ENCODE data around the gene DYNC1H1.
A peak's percentile ranks its signal among the peaks of the same experiment; 100 is the strongest.

DYNC1H1 gene

DNA sequence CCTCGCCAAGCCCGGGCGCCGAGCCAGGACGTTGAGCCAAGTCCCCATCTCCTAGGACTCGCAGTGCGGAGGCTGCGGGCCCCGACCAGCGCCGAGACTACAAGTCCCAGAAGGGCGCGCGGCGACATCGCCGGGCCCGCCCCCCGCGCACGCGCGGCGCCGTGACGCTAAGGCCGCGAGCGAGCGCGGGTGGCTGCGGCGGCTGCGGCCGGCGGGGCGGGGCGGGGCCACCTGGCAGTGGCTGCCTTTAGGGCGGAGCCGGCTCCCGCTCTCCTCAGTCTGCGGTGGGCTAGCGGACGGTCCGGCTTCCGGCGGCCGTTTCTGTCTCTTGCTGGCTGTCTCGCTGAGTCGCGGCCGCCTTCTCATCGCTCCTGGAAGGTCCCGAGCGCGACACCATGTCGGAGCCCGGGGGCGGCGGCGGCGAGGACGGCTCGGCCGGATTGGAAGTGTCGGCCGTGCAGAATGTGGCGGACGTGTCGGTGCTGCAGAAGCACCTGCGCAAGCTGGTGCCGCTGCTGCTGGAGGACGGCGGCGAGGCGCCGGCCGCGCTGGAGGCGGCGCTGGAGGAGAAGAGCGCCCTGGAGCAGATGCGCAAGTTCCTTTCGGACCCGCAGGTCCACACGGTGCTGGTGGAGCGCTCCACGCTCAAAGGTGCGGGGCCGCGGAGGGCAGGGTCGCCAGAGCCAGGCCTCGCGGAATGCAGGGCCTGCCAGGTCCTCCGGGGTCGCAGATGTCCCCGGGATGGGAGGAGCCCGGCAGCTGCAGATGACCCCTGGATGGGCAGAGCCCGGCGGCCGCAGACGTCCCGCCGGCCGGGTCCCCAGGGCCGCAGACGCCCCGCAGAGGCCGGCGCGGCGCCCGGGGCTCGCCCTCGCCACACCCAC is at the start of gene DYNC1H1:
Gene DYNC1H1 (plus strand): TSS at position 277 of the 884 bp plus-strand sequence. CDS start 119 bp downstream, at position 396.
- DNase-seq = peak; percentile 85 to 99 (median 94)
- intact Hi-C loops (cut with DNase I) = loop anchor here (1.0 to 10.0 kb wide), 3 partner anchors 16 to 350 kb away; partner anchors contain the start of genes PPP2R5C and ZNF839

DNA sequence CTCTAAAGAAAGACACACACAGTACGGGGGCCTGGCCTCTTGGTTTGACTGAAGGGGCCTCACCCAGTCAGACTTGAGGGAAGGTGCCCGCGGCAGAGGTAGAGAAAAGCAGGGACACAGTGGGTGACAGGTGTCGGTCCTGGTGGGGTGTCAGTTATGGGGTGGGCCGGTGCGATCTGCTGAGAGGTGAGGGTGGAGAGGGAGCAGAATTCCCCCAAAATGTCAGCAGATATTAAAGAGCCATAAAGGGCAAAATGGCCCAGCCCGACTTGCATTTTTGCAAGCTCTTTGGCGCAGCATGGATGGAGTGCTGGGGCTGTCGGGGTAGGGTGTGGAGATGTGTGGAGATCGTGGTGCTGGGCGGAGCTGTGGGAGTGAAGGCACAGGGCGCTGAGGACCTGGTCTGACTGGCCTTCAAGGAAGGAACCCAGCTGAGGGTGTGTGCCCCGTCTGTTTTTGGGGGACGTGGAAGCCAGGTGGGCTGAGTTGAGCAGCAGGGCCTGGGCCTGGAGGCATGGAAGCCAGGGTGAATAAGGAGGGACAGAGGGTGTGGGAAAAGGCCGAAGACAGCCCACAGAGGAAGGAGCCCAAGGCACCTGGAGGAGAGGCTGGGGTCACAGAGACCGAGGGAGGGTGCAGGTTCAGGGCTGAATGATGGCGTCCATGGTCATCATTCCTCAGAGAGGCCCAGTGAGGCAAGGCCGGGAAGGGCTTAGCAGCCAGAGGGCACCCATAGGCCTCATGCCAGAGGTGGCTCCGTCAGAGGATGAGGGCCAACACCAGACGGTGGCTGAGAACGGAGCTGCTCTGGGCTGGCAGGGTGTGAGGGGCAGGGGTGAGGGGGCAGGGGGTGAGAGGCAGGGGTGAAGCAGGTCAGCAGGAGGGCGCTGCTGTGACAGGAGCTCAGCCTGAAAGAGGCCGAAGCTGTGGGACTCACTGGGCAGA is 48.2 kb upstream of the DYNC1H1 start:
- intact Hi-C loops (cut with DNase I) = no loop called here
- DNase-seq = peak in 1 of 10 donors; percentile 79

DNA sequence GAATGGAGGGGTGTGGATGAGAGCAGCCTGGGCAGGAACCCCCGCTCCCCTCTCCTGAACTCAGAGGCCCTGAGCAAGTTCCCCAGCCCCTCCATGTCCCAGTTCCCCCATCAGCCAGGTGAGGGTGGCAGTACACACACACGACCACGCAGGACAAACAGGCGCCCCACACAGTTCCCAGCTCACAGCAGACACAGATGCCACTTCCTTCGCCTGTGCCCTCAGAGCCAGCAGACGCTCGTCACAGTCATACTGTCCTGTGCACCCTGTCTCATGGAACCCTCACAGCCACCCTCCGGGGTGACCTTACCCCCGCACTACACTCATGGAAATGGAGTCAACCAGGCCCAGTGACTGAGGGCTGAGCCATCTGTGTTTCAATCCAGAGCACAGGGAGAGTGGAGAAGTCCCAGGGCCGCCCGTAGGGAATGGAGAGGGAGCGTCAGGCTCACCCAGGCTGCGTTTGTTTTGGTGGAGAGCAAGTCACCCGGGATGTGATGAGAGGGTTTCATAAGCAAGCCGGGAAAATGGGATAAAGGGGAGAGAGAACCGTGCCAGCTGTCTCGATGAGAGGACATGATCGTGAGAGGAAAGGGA is 47.5 kb upstream of the DYNC1H1 start:
- intact Hi-C loops (cut with DNase I) = no loop called here
- DNase-seq = peak in 1 of 10 donors; percentile 84

DNA sequence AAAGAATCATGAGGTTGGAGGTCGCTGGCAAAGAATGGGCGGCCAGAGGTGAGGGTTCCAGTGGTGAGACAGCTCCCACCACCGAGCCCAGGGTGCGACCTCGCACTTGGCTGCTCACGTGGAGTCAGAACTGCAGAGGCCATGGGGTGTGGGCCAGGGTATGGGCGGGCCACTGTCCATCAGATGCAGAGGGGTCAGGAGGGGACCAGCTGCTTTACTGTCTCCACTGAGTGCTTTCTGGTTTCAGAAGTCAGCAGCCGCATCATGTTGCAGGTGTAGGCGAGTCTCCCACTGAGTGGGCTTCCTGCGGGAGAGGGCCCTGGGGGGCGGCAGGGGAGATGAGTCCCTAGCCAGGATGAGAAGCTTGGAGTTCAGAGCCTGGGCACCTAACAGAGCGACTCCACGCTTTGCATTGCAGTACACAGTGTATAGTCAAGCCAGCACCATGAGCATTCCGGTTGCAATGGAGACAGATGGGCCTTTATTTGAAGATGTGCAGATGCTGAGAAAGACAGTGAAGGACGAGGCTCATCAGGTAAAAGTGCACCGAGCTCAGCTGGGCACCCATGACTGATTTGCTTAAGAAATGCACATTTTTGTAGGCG is 46.9 kb upstream of the DYNC1H1 start:
- DNase-seq = peak in 1 of 10 donors; percentile 49
- intact Hi-C loops (cut with DNase I) = no loop called here

DNA sequence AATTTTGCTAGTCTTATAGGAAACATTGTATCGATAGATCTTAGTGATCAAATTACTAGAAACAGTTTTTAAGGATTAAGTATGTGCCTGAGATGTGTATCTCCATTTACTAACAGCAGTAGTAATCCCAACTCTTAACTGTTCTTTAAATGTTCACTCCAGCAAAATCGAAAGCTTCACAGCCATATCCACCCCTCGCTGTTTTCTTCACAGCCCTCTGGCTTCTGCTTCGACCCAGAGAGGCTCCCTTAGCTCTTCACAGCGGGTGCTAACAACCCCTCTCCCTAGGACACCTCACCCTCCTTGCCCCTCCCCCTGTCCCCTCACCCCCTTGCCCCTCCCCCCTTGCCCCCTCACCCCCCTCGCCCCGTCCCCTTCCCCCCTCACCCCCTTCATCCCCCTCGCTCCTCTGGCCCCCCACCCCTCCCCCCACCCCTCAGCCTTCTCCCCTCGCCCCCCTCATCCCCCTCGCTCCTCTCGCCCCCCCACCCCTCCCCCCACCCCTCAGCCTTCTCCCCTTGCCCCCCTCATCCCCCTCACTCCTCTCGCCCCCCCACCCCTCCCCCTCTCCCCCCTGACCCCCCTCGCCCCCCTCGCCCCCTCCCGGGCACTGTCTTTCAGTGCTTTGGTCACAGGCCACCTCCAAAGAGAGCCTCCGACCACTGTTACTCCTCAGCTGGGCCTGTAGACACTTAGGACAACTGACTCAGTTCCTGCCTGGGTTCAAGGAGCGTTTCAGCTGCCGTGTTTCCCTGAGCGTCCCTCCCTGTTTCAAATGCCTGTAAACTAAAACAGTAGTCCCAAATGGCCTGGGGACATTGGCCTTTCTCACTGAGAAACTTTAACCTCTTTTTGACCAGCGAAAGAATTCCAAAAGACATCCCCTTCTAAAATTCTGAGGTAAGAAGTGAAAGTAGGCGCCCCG is 46.0 kb upstream of the DYNC1H1 start:
- intact Hi-C loops (cut with DNase I) = no loop called here
- peak in 1 of 10 donors; percentile 18 for DNase-seq

DNA sequence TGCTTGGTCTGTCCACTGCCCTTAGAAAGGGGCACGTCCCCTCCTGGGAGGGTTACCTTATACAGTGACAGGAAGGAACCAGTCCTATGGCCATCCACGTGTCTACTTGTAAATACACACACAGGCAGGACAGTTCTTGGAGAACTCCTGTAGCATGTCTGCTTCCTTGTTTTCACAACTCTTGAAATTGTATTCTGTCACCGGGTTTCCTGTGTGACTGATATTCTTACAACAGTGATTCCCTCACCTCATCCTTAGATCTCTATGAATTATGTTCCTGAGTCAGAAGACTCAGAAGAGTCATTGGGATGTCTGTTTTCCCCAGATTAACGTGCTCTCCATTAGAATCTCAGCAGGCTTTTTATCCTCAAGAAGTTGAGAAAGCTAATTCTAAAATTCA is 44.1 kb upstream of the DYNC1H1 start:
- DNase-seq = peak in 2 of 10 donors; percentile 6 to 13
- intact Hi-C loops (cut with DNase I) = no loop called here

DNA sequence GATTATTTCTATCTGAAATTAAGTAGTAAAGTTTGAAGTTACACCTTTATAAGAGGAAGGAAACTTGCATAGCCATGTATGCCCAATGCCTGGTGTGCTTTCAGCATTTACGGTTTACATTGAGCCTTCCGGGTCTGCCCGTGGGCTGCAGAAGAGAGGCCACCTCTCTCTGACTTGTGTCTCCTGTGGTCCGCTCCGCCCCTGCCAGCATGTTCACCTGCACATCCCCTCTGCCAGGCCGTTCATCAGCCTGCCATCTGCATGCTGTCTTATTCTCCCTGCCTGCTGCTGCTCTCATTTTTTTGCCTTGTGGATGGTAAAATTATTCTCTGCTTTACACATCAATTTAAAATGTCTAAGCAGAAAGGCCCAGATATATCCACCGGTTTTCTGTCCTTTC is 41.5 kb upstream of the DYNC1H1 start:
- intact Hi-C loops (cut with DNase I) = no loop called here
- peak in 2 of 10 donors; percentile 67 to 77 for DNase-seq

DNA sequence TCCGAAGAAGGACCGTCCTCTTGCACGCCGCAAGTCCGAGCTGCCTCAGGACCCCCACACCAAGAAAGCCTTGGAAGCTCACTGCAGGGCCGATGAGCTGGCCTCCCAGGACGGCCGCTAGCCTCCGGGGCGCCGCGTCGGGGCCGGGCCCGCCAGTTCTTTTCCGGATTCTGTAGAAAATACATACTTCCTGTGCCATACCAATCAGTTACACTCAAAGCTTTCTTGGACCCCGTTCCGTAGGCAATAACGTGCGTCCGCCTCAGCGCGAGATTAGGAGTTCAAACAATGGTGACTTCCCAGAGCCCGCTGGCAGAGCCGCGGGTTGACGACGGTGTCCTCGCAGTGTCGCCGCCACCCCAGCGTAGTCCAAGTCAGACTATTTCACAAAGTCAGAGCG is 39.2 kb upstream of the DYNC1H1 start:
- intact Hi-C loops (cut with DNase I) = no loop called here
- peak in 2 of 10 donors; percentile 65 to 73 for DNase-seq

DNA sequence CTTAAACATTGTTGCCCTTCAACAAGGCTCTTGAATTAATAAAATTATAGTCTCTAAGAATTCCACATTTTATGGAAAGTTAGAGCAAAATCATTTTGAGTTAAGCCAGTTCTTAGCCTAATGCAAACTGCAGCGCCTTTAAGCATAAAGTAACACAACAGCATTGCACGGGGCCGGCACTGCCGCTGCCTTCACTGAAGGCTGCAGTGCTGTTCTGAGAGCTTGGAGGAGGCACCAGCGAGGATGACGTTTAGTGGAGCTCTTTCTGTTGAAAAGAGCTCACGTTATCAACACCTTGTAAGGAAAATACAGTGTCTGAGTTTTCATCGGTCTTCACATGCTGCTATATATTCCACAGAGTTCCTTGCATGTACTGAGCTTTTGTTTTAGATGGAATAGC is 38.3 kb upstream of the DYNC1H1 start:
- intact Hi-C loops (cut with DNase I) = no loop called here
- peak in 4 of 10 donors; percentile 45 to 85 (median 72) for DNase-seq

DNA sequence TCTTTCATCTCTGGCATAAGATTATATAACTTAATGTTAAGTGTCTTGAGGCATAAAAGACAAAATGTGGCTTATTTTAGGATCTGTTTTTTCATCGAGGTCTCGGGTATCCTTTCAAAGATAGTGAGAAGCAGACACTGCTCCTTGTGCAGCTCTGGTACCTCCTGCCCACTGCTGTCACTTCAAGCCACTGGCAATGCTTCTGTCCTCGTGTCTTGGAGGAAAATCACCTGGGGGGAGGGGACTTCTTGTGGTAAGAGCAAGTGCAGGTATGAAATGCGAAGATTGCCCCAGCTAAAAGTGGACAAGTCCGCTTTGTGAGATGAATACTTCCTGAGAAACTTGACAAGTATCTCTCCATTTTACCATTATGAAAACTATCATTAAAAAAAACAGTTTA is 37.8 kb upstream of the DYNC1H1 start:
- DNase-seq = peak in 2 of 10 donors; percentile 12 to 34
- intact Hi-C loops (cut with DNase I) = no loop called here

DNA sequence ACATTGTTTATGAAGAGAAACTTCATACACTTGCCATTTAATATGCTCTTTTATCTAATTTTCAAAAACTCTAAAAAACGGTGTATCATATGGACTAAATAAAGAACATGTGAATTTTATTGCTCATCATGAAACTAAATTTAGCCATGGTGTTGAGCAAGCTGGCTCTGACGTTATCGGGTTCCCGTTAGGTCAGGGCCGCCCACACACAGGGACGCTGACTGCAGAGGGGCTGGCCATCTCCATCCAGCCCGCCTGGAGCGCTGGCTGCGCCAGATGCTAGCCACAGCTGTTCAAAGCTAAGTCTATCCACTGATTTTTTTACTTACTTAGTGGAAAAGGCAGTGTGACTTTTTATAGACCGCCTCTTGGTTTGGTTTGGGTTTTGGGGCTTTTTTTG is 36.5 kb upstream of the DYNC1H1 start:
- intact Hi-C loops (cut with DNase I) = no loop called here
- DNase-seq = peak in 8 of 10 donors; percentile 37 to 95 (median 60)

DNA sequence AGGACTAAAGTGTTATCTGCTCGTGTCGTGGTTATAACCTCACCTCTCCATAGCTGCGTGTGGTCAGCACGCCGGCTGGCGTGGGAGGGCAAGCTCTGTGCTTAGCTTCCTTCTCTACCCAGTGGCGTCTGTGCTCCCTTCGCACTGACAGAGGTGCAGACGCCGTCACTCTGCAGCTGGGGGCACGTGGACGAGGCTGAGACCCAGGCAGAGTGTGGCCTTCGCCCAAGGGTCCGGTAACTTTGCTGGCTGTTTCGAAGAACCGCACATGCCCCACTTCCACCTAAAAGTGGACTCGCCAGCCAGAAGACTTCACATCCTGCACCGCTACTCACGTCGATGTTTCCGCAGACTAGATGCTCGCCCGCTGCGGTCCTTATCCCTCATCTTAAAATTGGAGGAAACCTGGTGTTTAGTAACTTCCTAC is 35.9 kb upstream of the DYNC1H1 start:
- intact Hi-C loops (cut with DNase I) = no loop called here
- peak in 2 of 10 donors; percentile 75 to 81 for DNase-seq

DNA sequence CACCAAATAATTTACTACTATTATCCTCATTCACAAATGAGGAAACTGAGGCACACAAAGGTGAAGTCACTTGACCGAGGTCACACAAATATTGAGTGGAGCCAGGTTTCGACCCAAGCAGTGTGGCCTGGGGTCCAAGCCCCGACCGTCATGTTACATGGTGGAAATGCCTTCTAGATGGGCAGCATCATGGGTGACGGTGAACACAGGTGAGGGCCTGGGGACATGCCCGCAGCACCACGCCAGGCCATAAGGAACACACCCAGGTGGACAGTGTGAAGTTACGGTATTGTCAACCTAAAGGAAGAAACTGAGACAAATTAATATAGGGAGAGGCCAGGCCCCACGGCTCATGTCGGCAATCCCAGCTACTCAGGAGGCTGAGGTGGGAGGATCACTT is 35.3 kb upstream of the DYNC1H1 start:
- DNase-seq = peak in 2 of 10 donors; percentile 26 to 47
- intact Hi-C loops (cut with DNase I) = no loop called here

DNA sequence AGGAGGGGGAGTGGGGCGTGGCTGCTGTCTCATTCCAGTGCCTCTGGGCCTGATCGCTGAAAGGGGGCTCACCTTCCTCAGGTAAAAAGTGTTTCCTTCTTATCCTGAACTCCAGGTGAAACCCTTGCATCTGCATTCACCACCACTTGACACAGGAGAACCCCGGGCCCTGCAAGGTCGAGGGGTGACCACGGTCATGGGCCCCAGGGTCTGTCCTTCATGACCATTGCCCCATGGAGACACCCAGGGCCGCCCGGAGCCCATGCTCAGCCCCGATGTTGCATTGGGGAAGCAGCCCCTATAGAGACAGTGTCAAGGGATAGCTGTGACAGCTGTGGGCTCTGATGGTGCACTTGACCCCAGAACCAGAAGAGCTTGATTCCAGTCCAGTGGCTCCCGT is 34.4 kb upstream of the DYNC1H1 start:
- DNase-seq = peak in 2 of 10 donors; percentile 62 to 64
- intact Hi-C loops (cut with DNase I) = no loop called here

DNA sequence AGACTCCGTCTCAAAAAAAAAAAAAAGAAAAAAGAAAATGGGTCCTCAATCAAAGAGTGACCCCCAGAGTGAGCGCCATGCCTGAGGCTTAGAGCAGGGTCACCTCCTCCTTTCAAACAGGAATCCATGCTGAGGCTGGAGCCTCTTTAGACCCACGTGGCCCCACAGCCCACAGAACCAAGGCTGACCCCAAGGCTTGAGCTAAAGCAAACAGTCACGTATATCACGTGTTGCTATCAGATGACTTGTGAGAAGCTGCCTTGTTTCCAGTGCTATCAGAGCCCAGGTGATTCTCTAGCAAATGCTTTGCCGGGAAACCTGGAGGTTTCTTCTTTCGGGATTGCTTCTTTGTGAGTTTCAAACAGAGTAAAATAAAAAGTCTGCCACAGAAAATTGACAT is 31.7 kb upstream of the DYNC1H1 start:
- peak in 2 of 10 donors; percentile 27 to 31 for DNase-seq
- intact Hi-C loops (cut with DNase I) = no loop called here

DNA sequence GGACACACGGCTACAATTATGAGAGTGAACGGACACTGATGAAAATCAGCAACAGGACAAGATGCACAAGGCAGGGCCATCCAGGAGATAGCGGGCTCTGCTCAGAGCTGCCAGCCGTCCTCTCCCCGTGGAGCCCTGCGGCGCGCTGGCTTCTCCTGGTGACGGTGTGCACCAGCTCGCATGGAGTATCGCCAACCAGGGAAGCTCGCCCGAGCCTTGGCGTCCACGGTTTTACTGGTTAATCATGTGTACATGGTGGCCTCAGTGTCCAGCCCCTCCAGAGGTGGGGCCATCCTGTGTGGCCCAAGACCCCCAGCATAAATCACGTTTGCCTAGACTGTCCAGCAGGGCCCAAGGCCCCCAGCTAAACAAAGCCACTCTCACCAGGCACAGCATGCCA is 31.2 kb upstream of the DYNC1H1 start:
- intact Hi-C loops (cut with DNase I) = no loop called here

DNA sequence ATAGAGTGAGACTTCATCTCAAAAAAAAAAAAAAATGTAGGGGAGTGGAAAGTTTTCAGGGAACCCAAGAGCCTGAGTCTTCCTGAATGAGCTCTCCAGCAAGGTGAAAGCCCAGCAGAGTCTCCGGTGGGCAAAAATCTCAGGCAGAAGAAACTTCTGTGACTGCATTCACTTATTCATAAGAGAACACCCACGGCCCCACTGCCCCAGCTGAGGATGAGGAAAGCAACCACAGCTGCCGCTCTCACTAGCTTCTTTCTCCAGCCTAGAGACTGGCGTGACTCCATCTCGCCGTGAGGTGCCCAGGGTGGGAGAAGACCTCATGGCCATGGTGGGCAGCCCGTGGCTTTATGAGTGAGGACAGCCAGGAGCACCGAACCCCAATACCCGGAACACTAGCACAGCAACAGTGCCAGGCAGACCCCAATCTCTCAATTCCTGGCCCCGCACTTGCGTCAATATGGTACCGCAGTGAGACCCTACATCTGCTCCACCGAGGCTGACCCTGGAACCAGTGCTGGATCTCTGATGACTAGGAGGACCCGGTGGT is 29.7 kb upstream of the DYNC1H1 start:
- intact Hi-C loops (cut with DNase I) = no loop called here
- DNase-seq = peak in 2 of 10 donors; percentile 11 to 58

More for the DNA sequence above, 31.2 kb upstream of the DYNC1H1 start:
- DNase-seq = peak in 2 of 10 donors; percentile 46 to 86
